Measurements from ENCODE around the gene NR4A1.

The NR4A1 gene

DNA sequence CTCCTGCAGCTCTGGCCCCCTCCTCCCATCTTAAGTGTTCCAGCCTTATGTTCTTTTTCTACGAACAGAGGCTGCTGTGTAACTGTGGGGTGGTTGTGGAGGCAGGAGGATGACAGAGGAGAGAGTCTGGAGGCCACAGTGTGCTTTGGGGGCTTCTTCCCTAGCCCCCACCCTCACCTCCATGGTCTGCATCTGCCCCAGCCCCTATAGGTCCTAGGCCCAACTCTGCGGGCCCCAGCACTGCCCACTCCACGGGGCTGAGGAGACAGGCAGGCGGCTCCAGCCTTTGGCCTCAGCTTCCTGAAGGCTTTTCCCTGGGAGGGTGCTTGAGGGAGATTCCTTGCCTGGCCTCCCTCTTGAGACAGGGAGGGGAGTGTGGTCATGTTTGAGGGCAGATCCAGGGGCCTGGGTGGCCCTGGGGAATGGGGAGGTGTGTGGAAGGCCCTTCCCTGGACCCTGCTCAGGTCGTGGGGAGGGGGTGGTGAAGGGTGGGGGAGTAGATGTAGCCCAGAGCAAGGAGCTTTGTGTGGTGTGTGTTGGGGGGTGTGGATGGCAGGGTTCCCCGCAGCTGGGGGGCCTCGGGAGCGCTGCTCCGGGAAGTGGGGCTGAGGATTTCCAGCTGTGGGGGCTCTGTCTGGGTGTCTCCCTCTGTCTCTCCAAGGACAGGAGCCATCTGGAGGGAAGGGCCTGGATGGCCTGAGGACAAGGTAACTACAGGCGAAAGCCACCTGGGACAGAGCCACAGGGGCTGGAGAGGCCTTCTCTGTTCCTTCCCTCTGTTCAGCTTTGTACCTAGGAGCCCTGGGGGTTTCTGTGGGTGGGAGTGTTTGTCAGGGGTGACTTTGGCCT is 29.4 kb downstream of the NR4A1 start:
- no peak overlapping the region for H3K4me3 ChIP-seq (ENCODE audit: low read length)
- no peaks in the 10 kb centered on the region for H3K27me3 ChIP-seq (ENCODE audit: insufficient read depth, low read length)
- H3K9me3 ChIP-seq (ENCODE audit: insufficient read depth, low read depth, low read length) = no peaks in the 10 kb centered on the region
- H3K4me1 ChIP-seq (ENCODE audit: insufficient read depth, low read length) = no peaks in the 10 kb centered on the region; the same call in 1 of the 2 replicates
- H3K27ac ChIP-seq (ENCODE audit: low read length) = no peak overlapping the region
- H3K9ac ChIP-seq (ENCODE audit: low read depth, low read length) = no peak overlapping the region
- H3K36me3 ChIP-seq (ENCODE audit: insufficient read depth, low read depth, low read length) = peaks cover 33% of the 10 kb centered on the region

DNA sequence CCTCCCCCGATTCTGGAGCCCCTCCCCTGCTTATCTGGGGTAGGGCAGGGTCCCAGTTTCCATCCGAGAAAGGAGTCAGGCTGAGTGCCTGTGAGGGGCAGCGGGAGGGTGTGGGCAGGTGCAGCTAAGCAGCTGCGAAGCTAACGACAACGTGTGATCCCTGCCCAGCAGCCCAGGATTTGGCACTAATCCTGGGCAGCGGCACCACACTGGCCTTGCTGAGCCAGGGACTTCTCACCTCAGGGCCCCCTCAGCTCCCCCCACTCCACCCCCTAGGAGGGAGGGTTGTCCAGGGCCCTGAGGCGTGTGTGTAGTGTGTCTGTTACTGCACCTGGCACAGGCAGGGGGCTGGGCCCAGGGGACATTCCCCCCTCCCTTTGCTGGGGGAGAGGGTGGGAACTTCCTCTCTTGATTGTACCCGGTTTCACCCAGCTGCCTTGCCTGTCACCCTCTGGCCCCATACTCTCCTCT is 30.1 kb downstream of the NR4A1 start:
- Histone ChIP-seq H3K9ac (ENCODE audit: low read depth, low read length) (peak overlapping the region; percentile 48; the same call in 1 of the 2 replicates), H3K9me3 (ENCODE audit: insufficient read depth, low read depth, low read length) (no peaks in the 10 kb centered on the region), H3K27ac (ENCODE audit: low read length) (no peak overlapping the region), H3K36me3 (ENCODE audit: insufficient read depth, low read depth, low read length) (peaks cover 26% of the 10 kb centered on the region), H3K27me3 (ENCODE audit: insufficient read depth, low read length) (no peaks in the 10 kb centered on the region), H3K4me1 (ENCODE audit: insufficient read depth, low read length) (no peaks in the 10 kb centered on the region; the same call in 1 of the 2 replicates), H3K4me3 (ENCODE audit: low read length) (no peak overlapping the region)

DNA sequence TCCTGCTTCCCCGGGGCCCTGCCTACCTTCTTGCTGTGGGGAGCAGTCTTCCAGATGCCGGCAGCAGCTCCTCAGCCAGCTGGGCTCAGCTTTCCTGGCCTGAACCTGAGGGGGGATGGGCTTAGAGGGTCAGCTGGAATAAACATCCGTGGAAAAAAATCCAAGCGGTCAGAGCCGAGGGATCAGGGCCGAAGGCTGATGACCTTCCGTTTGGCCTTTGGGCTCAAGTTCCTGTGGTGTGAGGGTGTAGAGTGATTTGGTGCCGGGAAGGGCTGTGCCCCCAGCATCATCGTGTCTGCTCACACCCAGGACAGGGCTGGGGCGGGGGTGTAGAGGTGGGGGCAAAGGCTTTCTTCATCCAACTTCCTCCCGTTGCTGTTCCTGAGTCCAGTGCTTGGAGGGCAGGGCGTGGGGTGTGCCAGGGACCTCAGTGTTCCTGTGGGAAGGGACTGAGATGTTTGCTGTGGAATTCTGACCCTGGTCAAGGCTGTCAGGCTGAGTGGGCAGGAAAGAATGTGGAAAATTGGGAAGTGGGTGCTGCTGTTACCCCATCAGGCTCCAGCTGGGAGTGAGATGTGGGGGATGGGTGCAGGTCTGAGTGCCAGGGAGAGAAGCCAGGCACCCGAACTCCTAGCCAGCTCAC is 30.9 kb downstream of the NR4A1 start:
- H3K4me1 ChIP-seq (ENCODE audit: insufficient read depth, low read length) = no peaks in the 10 kb centered on the region; the same call in 1 of the 2 replicates
- peaks cover 18% of the 10 kb centered on the region for H3K36me3 ChIP-seq (ENCODE audit: insufficient read depth, low read depth, low read length)
- H3K4me3 ChIP-seq (ENCODE audit: low read length) = no peak overlapping the region
- H3K9me3 ChIP-seq (ENCODE audit: insufficient read depth, low read depth, low read length) = no peaks in the 10 kb centered on the region
- no peak overlapping the region for H3K27ac ChIP-seq (ENCODE audit: low read length)
- no peak overlapping the region; the same call in 1 of the 2 replicates for H3K9ac ChIP-seq (ENCODE audit: low read depth, low read length)
- no peaks in the 10 kb centered on the region for H3K27me3 ChIP-seq (ENCODE audit: insufficient read depth, low read length)

DNA sequence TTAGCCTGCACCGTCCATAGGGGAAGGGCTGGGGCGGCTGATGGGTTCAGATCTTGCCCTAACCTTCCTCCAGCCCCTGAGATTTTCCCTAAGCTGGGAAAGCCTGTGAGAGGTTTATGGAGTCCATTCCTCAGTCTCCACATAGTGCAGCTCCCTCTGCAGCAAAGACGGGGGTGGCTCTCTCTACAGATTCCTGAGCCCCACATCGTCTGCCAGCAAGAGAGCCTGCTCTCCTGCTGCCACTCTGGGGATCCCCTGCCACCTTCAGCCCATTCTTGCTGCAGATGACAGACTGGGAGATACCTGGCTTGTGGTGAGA is 31.4 kb downstream of the NR4A1 start:
- Histone ChIP-seq H3K4me3 (ENCODE audit: low read length) (no peak overlapping the region), H3K27ac (ENCODE audit: low read length) (no peak overlapping the region), H3K4me1 (ENCODE audit: insufficient read depth, low read length) (no peaks in the 10 kb centered on the region; the same call in 1 of the 2 replicates), H3K36me3 (ENCODE audit: insufficient read depth, low read depth, low read length) (peaks cover 14% of the 10 kb centered on the region), H3K9ac (ENCODE audit: low read depth, low read length) (no peak overlapping the region), H3K27me3 (ENCODE audit: insufficient read depth, low read length) (no peaks in the 10 kb centered on the region), H3K9me3 (ENCODE audit: insufficient read depth, low read depth, low read length) (no peaks in the 10 kb centered on the region)

DNA sequence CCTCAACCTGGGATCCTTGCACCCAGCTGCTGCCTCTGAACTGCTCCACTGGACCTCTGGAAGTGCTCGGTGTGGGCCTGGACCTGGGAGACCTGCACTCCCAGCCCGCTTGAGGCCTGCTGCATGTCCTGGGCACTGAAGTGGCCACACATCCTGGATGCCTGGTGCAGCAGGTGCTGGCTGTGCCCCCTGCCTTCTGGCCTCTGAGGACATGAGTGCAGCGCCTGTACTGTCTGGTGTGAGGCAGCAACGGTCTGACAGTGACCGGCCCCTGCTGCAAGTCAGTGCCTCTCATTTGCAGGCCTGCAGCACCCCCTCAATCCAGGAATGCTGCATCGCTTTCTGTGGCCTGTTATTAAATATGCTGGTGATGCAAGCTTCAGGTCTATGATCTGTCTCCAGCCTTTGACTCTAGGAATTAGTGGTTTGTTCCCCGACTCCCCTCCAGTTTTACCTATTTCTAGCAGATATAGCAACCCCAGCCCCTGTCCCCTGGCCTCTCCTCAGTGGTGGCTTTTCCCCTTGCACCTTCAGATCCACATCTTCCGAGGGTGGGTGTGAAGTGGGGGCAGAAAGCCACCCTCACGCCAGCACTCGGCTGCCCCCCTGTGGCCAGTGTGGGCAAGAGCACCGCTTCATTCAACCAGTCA is 31.9 kb downstream of the NR4A1 start:
- Histone ChIP-seq H3K9ac (ENCODE audit: low read depth, low read length) (no peak overlapping the region), H3K27me3 (ENCODE audit: insufficient read depth, low read length) (no peaks in the 10 kb centered on the region), H3K36me3 (ENCODE audit: insufficient read depth, low read depth, low read length) (peaks cover 9% of the 10 kb centered on the region), H3K4me1 (ENCODE audit: insufficient read depth, low read length) (no peaks in the 10 kb centered on the region; the same call in 1 of the 2 replicates), H3K27ac (ENCODE audit: low read length) (no peak overlapping the region), H3K9me3 (ENCODE audit: insufficient read depth, low read depth, low read length) (no peaks in the 10 kb centered on the region), H3K4me3 (ENCODE audit: low read length) (no peak overlapping the region)

- no peak overlapping the region for H3K9ac ChIP-seq (ENCODE audit: low read depth, low read length)
- H3K9me3 ChIP-seq (ENCODE audit: insufficient read depth, low read depth, low read length) = no peaks in the 10 kb centered on the region
- H3K27me3 ChIP-seq (ENCODE audit: insufficient read depth, low read length) = no peaks in the 10 kb centered on the region
- no peak overlapping the region for H3K27ac ChIP-seq (ENCODE audit: low read length)
- peaks cover 4% of the 10 kb centered on the region; the same call in 1 of the 2 replicates for H3K36me3 ChIP-seq (ENCODE audit: insufficient read depth, low read depth, low read length)
- H3K4me1 ChIP-seq (ENCODE audit: insufficient read depth, low read length) = no peaks in the 10 kb centered on the region; the same call in 1 of the 2 replicates
- H3K4me3 ChIP-seq (ENCODE audit: low read length) = no peak overlapping the region
Measured at GRCh38 chr12:52083638-52083996, 32.4 kb downstream of the NR4A1 start.

- Histone ChIP-seq H3K9ac (ENCODE audit: low read depth, low read length) (no peak overlapping the region), H3K4me1 (ENCODE audit: insufficient read depth, low read length) (no peaks in the 10 kb centered on the region; the same call in 1 of the 2 replicates), H3K9me3 (ENCODE audit: insufficient read depth, low read depth, low read length) (no peaks in the 10 kb centered on the region), H3K4me3 (ENCODE audit: low read length) (no peak overlapping the region), H3K27ac (ENCODE audit: low read length) (no peak overlapping the region), H3K27me3 (ENCODE audit: insufficient read depth, low read length) (no peaks in the 10 kb centered on the region), H3K36me3 (ENCODE audit: insufficient read depth, low read depth, low read length) (no peaks in the 10 kb centered on the region)
Measured at GRCh38 chr12:52084491-52085231, 33.4 kb downstream of the NR4A1 start.

GRCh38 chr12:52085682-52086180 is 34.5 kb downstream of the NR4A1 start:
- Histone ChIP-seq H3K27me3 (ENCODE audit: insufficient read depth, low read length) (no peaks in the 10 kb centered on the region), H3K9ac (ENCODE audit: low read depth, low read length) (no peak overlapping the region), H3K36me3 (ENCODE audit: insufficient read depth, low read depth, low read length) (no peaks in the 10 kb centered on the region), H3K9me3 (ENCODE audit: insufficient read depth, low read depth, low read length) (no peaks in the 10 kb centered on the region), H3K4me3 (ENCODE audit: low read length) (no peak overlapping the region), H3K27ac (ENCODE audit: low read length) (no peak overlapping the region), H3K4me1 (ENCODE audit: insufficient read depth, low read length) (no peaks in the 10 kb centered on the region; the same call in 1 of the 2 replicates)

- H3K36me3 ChIP-seq (ENCODE audit: insufficient read depth, low read depth, low read length) = no peaks in the 10 kb centered on the region
- H3K9ac ChIP-seq (ENCODE audit: low read depth, low read length) = no peak overlapping the region
- no peaks in the 10 kb centered on the region; the same call in 1 of the 2 replicates for H3K4me1 ChIP-seq (ENCODE audit: insufficient read depth, low read length)
- H3K4me3 ChIP-seq (ENCODE audit: low read length) = no peak overlapping the region
- H3K27me3 ChIP-seq (ENCODE audit: insufficient read depth, low read length) = no peaks in the 10 kb centered on the region
- no peaks in the 10 kb centered on the region for H3K9me3 ChIP-seq (ENCODE audit: insufficient read depth, low read depth, low read length)
- H3K27ac ChIP-seq (ENCODE audit: low read length) = no peak overlapping the region
Measured at GRCh38 chr12:52086366-52086765, 35.1 kb downstream of the NR4A1 start.

DNA sequence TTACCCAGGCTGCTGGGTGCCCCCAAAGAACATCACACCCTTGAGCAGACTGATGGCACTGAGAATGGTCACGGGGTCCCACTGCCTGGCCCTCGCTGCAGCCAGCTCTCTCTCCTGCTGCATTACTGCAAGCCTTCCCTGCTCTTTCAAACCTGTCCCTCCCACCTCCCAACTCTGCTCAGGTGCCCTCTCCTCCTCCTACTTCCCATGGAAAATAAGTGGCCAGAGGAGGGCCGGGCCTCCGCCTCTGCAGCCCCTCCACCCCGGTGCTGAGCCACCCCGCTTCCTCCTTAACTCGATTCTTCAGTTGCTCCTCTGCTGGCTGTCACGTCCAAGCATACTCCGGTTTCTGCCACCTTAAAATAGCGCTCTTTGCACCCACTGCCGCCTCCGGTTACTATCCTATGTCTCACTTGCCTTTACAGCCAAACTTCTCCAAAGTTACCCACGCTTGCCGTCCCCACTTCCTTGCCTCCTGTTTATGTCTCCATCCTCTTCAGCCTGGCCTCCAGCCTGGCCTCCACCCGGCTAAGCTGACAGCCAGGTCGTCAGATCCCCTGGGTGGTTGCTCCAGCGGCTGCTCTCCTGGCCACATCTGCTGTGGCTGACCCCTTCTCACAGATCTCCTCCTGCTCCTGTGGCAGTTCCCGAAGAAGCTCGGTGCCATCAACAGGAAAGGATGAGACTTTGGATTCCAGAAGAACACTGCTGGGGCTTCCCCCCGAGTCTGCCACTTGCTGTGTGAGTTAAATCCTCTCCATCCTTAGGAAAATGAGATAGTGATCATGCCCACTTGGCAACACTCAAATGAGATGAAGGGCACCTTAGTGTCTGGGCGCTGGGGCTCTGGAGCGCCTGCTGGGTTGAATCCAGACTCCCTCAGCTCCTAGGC is 35.9 kb downstream of the NR4A1 start:
- no peaks in the 10 kb centered on the region for H3K9me3 ChIP-seq (ENCODE audit: insufficient read depth, low read depth, low read length)
- no peaks in the 10 kb centered on the region; the same call in 1 of the 2 replicates for H3K4me1 ChIP-seq (ENCODE audit: insufficient read depth, low read length)
- no peak overlapping the region for H3K4me3 ChIP-seq (ENCODE audit: low read length)
- no peaks in the 10 kb centered on the region for H3K27me3 ChIP-seq (ENCODE audit: insufficient read depth, low read length)
- H3K27ac ChIP-seq (ENCODE audit: low read length) = no peak overlapping the region
- no peaks in the 10 kb centered on the region for H3K36me3 ChIP-seq (ENCODE audit: insufficient read depth, low read depth, low read length)
- H3K9ac ChIP-seq (ENCODE audit: low read depth, low read length) = no peak overlapping the region
